Muscle of arm (tissue), 12 donors: ENCODE measurements around the gene RNF138. TPM values are rescaled to one million over a fixed set of nuclear protein-coding genes. Genes with fewer than 3 reads are reported as not detected.
"Not testable (repeated sequence)": the region's sequence is repeated elsewhere in the genome, so short reads cannot be mapped to it uniquely, and the experiment has no call there.

ENCODE experiments used
- DNase-seq: peaks from one replicate; pipeline ENCODE4 v3.0.0-alpha.2; 2013
- polyA plus RNA-seq, 12 donors: library from polyadenylated mRNA; unstranded; fragments of 120-200 nt; gene quantifications; one replicate each; pipeline ENCODE4 v1.2.1, GENCODE V29; 2013; ENCODE audit not compliant: insufficient read length in 12 of 12

Gene RNF138
- polyA plus RNA-seq, 12 donors, result 22.4 to 47.9 (median 30.4) TPM; not detected in 1

- peak; percentile 48 for DNase-seq
These were observed 76.5 kb downstream of the RNF138 start for GRCh38 chr18:32167980-32168730.

- no peak for DNase-seq
These were observed 82.0 kb downstream of the RNF138 start for GRCh38 chr18:32173654-32174053.

- DNase-seq, result no peak
These were observed 83.0 kb downstream of the RNF138 start for GRCh38 chr18:32174719-32175118.

- DNase-seq, result peak; percentile 81
These were observed 83.6 kb downstream of the RNF138 start for GRCh38 chr18:32175265-32175664.

GRCh38 chr18:32176745-32177144 lies 85.1 kb downstream of the RNF138 start:
- not testable (repeated sequence) for DNase-seq

- DNase-seq, result no peak
These were observed 85.9 kb downstream of the RNF138 start for GRCh38 chr18:32177530-32177929.

Other genes starting within 250 kb of the RNF138 start
- 10 to 100 TPM in 11 of 12 donors, not detected in 1; 28.4 to 51.5 (median 36.8) TPM for gene TRAPPC8, start 148.7 kb upstream of the RNF138 start, polyA plus RNA-seq
- 10 to 100 TPM in 9 of 12 donors, 1 to 10 TPM in 2, not detected in 1; 8.8 to 18.6 (median 12.5) TPM for gene RNF125, start 73.0 kb upstream of the RNF138 start, polyA plus RNA-seq
- under 1 TPM in 5 of 12 donors, not detected in 7; 0.11 to 0.44 (median 0.13) TPM for gene MEP1B, start 98.2 kb downstream of the RNF138 start, polyA plus RNA-seq